ENCODE measurements around the gene CSNK1G1. TPM values are rescaled to one million over a fixed set of nuclear protein-coding genes. Genes with fewer than 3 reads are reported as not detected.

CSNK1G1 gene
- total and polyA plus RNA-seq, 2 of the 8 experiments (the other 6 are each of a cell fraction or from before 2014, with no cell fraction given), result 6.0 to 12.9 TPM

Small RNA genes within 50 kb of the gene (small RNA-seq; reads per million reads assigned to genes)
- not detected for gene RF00554 (ENCODE audit: insufficient read depth)

Other genes with a start within 250 kb of the CSNK1G1 start
- gene SNX22, start 204.4 kb downstream of the CSNK1G1 start, total RNA-seq (2021; fragmentation: NEBNext Ultra II Directional; extraction: Animal tissue kit (Norgen Biotek cat#: 25700)), result 4.9 and 5.1 TPM in 2 replicates
- 4.9 and 7.5 TPM in 2 replicates for gene SNX22, start 204.4 kb downstream of the CSNK1G1 start, polyA plus RNA-seq (2011; rRNA removed)
- 558 and 571 TPM in 2 replicates for gene PPIB, start 193.2 kb downstream of the CSNK1G1 start, total RNA-seq (2021; fragmentation: NEBNext Ultra II Directional; extraction: Animal tissue kit (Norgen Biotek cat#: 25700))
- 513 and 579 TPM in 2 replicates for gene PPIB, start 193.2 kb downstream of the CSNK1G1 start, polyA plus RNA-seq (2011; rRNA removed)
- gene PCLAF, start 25.3 kb upstream of the CSNK1G1 start, total RNA-seq (2021; fragmentation: NEBNext Ultra II Directional; extraction: Animal tissue kit (Norgen Biotek cat#: 25700)), result 65.7 and 76.2 TPM in 2 replicates
- gene PCLAF, start 25.3 kb upstream of the CSNK1G1 start, polyA plus RNA-seq (2011; rRNA removed), result 39.1 and 124 TPM in 2 replicates
- 14.4 and 18.9 TPM in 2 replicates for gene TRIP4, start 31.7 kb upstream of the CSNK1G1 start, total RNA-seq (2021; fragmentation: NEBNext Ultra II Directional; extraction: Animal tissue kit (Norgen Biotek cat#: 25700))
- 3.9 and 6.2 TPM in 2 replicates for gene TRIP4, start 31.7 kb upstream of the CSNK1G1 start, polyA plus RNA-seq (2011; rRNA removed)
- 47.8 TPM in 2 replicates for gene ZNF609, start 104.4 kb upstream of the CSNK1G1 start, total RNA-seq (2021; fragmentation: NEBNext Ultra II Directional; extraction: Animal tissue kit (Norgen Biotek cat#: 25700))
- 15.5 and 17.4 TPM in 2 replicates for gene ZNF609, start 104.4 kb upstream of the CSNK1G1 start, polyA plus RNA-seq (2011; rRNA removed)